Osteoblast (primary cell): ENCODE data around the gene CPA5. TPM values are rescaled to one million over a fixed set of nuclear protein-coding genes. Genes with fewer than 3 reads are reported as not detected.

Experiments
- DNase-seq: peaks from one replicate; pipeline ENCODE4 v3.0.0; 2011; ENCODE audit warnings: low spot score, mixed read lengths; ENCODE audit not compliant: insufficient read length; ENCODE audit errors: missing footprints
- H2AFZ ChIP-seq: 2 replicates; pipeline ENCODE4 v1.6.0; 2011; ENCODE audit warnings: mild to moderate bottlenecking, low read length
- H3K27ac ChIP-seq: 2 replicates; pipeline ENCODE4 v1.5.1; 2011; ENCODE audit warnings: mild to moderate bottlenecking, low read depth, low read length, moderate library complexity
- H3K27me3 ChIP-seq: 2 replicates; pipeline ENCODE4 v1.6.0; 2012; ENCODE audit warnings: mild to moderate bottlenecking, control low read depth, inconsistent platforms, low read length, moderate library complexity; ENCODE audit not compliant: insufficient read depth
- H3K36me3 ChIP-seq: 2 replicates; pipeline ENCODE4 v1.5.1; 2011; ENCODE audit warnings: mild to moderate bottlenecking, low read length, control low read depth, moderate library complexity; ENCODE audit not compliant: insufficient read depth
- H3K4me1 ChIP-seq: 2 replicates; pipeline ENCODE4 v1.5.1; 2011; ENCODE audit warnings: mild to moderate bottlenecking, low read length, control low read depth, moderate library complexity; ENCODE audit not compliant: insufficient read depth
- H3K4me2 ChIP-seq: 2 replicates; pipeline ENCODE4 v1.6.0; 2011; ENCODE audit warnings: mild to moderate bottlenecking, low read length; ENCODE audit not compliant: insufficient read depth
- H3K4me3 ChIP-seq: fragments of 200-600 bp; sonication (generic); 3 replicates; pipeline ENCODE4 v1.5.1; 2012; ENCODE audit warnings: mild to moderate bottlenecking, low read length, inconsistent platforms; ENCODE audit not compliant: insufficient read depth
- H3K79me2 ChIP-seq: 2 replicates; pipeline ENCODE4 v1.6.0; 2012; ENCODE audit warnings: mild to moderate bottlenecking, low read length, control low read depth, inconsistent platforms; ENCODE audit not compliant: insufficient read depth
- H3K9me3 ChIP-seq: 2 replicates; pipeline ENCODE4 v1.5.1; 2011; ENCODE audit warnings: low read depth, low read length, control low read depth
- H4K20me1 ChIP-seq: 2 replicates; pipeline ENCODE4 v1.6.0; 2012; ENCODE audit warnings: mild to moderate bottlenecking, low read length, control low read depth; ENCODE audit not compliant: insufficient read depth
- total RNA-seq: library from RNA; depleted of rRNA; stranded (reverse); fragments of >200 nt; gene quantifications from 2 replicates; pipeline ENCODE4 v1.2.3, GENCODE V29; 2012
- TF ChIP-seq, protein P1 (sequence below): IDR thresholded peaks from 2 replicates; pipeline ENCODE4 v1.5.1; 2011; ENCODE audit warnings: mild to moderate bottlenecking, low read depth, low read length, moderate library complexity; ENCODE audit errors: extremely low read depth

The CPA5 gene
- total RNA-seq, 1 donor: not detected

GRCh38 chr7:130341882-130342281, 2.7 kb upstream of the CPA5 start:
- H3K27ac ChIP-seq: no peak overlapping the region
- no peaks in the 10 kb centered on the region for H3K4me1 ChIP-seq
- H3K4me3 ChIP-seq: no peak overlapping the region
- H3K27me3 ChIP-seq: no peaks in the 10 kb centered on the region
- H3K4me2 ChIP-seq: no peak overlapping the region
- TF ChIP-seq, protein P1, sequence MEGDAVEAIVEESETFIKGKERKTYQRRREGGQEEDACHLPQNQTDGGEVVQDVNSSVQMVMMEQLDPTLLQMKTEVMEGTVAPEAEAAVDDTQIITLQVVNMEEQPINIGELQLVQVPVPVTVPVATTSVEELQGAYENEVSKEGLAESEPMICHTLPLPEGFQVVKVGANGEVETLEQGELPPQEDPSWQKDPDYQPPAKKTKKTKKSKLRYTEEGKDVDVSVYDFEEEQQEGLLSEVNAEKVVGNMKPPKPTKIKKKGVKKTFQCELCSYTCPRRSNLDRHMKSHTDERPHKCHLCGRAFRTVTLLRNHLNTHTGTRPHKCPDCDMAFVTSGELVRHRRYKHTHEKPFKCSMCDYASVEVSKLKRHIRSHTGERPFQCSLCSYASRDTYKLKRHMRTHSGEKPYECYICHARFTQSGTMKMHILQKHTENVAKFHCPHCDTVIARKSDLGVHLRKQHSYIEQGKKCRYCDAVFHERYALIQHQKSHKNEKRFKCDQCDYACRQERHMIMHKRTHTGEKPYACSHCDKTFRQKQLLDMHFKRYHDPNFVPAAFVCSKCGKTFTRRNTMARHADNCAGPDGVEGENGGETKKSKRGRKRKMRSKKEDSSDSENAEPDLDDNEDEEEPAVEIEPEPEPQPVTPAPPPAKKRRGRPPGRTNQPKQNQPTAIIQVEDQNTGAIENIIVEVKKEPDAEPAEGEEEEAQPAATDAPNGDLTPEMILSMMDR: no peak
- no peaks in the 10 kb centered on the region for H3K79me2 ChIP-seq
- no peaks in the 10 kb centered on the region for H3K9me3 ChIP-seq
- no peaks in the 10 kb centered on the region for H3K36me3 ChIP-seq
- no peak overlapping the region for H2AFZ ChIP-seq
- H4K20me1 ChIP-seq: no peaks in the 10 kb centered on the region
- DNase-seq: no peak

DNA sequence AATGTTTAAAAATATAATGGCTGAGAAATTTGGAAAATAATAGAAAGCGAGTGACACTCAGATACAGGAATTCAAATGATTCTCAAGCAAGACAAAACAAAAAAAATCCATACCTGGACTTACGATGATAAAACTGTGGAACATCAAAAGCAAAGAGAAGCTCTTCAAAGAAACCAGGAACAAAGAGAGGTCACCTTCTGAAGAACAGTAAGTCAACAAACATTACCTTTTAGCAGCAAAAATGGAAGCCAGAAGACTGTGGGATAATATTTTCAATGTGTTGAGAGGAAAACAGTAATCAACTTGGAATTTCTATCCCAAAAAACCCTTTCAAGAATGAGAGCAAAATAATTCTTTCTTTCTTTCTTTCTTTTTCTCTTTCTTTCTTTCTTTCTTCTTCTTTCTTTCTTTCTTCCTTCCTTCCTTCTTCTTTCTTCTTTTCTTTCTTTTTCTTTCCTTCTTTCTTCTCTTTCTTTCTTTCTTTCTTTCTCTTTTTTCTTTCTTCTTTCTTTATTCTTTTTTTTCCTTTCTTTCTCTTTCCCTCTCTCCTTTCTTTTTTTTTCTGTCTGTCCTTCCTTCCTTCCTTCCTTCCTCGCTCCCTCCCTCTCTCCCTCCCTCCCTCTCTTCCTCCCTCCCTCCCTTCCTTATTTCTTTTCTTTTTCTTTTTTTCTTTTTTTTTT, 1.8 kb upstream of the CPA5 start:
- H4K20me1 ChIP-seq: no peaks in the 10 kb centered on the region
- H3K36me3 ChIP-seq: no peaks in the 10 kb centered on the region
- H2AFZ ChIP-seq: no peak overlapping the region
- TF ChIP-seq, protein P1: no peak
- no peaks in the 10 kb centered on the region for H3K27me3 ChIP-seq
- H3K4me1 ChIP-seq: no peaks in the 10 kb centered on the region
- no peak for DNase-seq
- H3K9me3 ChIP-seq: no peaks in the 10 kb centered on the region
- no peak overlapping the region for H3K4me2 ChIP-seq
- no peak overlapping the region for H3K27ac ChIP-seq
- H3K4me3 ChIP-seq: no peak overlapping the region
- no peaks in the 10 kb centered on the region for H3K79me2 ChIP-seq

- Histone ChIP-seq H4K20me1 (no peaks in the 10 kb centered on the region), H3K27me3 (no peaks in the 10 kb centered on the region), H3K27ac (no peak overlapping the region), H3K36me3 (no peaks in the 10 kb centered on the region), H3K4me2 (no peak overlapping the region), H3K9me3 (no peaks in the 10 kb centered on the region), H3K4me1 (no peaks in the 10 kb centered on the region), H3K79me2 (no peaks in the 10 kb centered on the region), H2AFZ (peak overlapping the region; percentile 54), H3K4me3 (no peak overlapping the region)
- TF ChIP-seq, protein P1: no peak
- no peak for DNase-seq
Observed at GRCh38 chr7:130345136-130345535, 520 bp downstream of the CPA5 start.

DNA sequence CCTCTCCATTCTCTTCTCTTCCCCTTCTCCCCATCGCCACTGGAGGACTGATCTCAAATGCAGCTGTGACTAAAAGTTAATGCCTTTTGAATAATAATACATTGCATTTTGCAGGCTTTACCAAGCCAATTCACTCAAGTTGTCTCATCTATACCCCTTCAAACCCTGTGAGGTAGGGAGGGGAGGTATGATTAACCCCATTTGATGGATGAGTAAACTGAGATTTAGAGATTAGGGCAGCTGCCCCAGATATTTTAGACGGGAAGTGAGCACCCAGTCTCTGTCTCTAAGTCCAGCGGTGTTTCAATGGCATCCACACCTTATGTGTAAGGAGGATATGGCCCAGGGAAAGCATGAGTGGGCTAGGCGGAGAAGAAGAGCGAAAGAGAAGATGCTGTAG, 1.1 kb downstream of the CPA5 start:
- Histone ChIP-seq H4K20me1 (no peaks in the 10 kb centered on the region), H3K4me3 (no peak overlapping the region), H3K27me3 (no peaks in the 10 kb centered on the region), H2AFZ (no peak overlapping the region), H3K4me1 (no peaks in the 10 kb centered on the region), H3K36me3 (no peaks in the 10 kb centered on the region), H3K9me3 (no peaks in the 10 kb centered on the region), H3K27ac (no peak overlapping the region), H3K79me2 (no peaks in the 10 kb centered on the region), H3K4me2 (no peak overlapping the region)
- no peak for DNase-seq
- TF ChIP-seq, protein P1: no peak
